H1 (cell line): ENCODE results near the gene TOMM34. TPM values are rescaled to one million over a fixed set of nuclear protein-coding genes. Genes with fewer than 3 reads are reported as not detected.

Experiments
- CTCF ChIA-PET: fragments of 300-600 bp; sonication (Branson Sonifier 250); formaldehyde crosslinking; loops from one replicate; lab custom pipeline; 2021; ENCODE audit not compliant: partially characterized antibody; lab: Charles Lee
- POLR2A ChIA-PET: fragments of 300-600 bp; sonication (Branson Sonifier 250); formaldehyde crosslinking; loops from one replicate; lab custom pipeline; 2021; ENCODE audit warnings: inconsistent platforms; ENCODE audit not compliant: partially characterized antibody; lab: Charles Lee
- DNase-seq, 2 experiments: peaks; one replicate each; pipeline versions ENCODE4 v3.0.0 to v3.0.0-alpha.2; 2010 to 2022; ENCODE audit warnings: low spot score in 2 of 2, low read depth in 1 of 2, mixed read lengths in 1 of 2
- FAIRE-seq: peaks from 2 replicates; lab custom pipeline; 2011; peaks lifted over from hg19 to GRCh38; lab: Jason Lieb, UNC
- H2AFZ ChIP-seq: 2 replicates; pipeline ENCODE4 v1.8.1; 2012; ENCODE audit warnings: low read length, inconsistent platforms
- H2AK5ac ChIP-seq: 2 replicates; pipeline ENCODE4 v1.6.1; 2013; ENCODE audit warnings: low read depth, low read length
- H2BK120ac ChIP-seq: replicated peaks from 2 replicates; pipeline ENCODE3; 2013; ENCODE audit warnings: low read depth, low read length, inconsistent platforms
- H2BK12ac ChIP-seq: 2 replicates; pipeline ENCODE4 v1.6.1; 2013; ENCODE audit warnings: low read depth, low read length
- H2BK15ac ChIP-seq: 2 replicates; pipeline ENCODE4 v1.6.1; 2013; ENCODE audit warnings: low read length
- H2BK20ac ChIP-seq: 2 replicates; pipeline ENCODE4 v1.6.1; 2013; ENCODE audit warnings: low read length
- H2BK5ac ChIP-seq: 2 replicates; pipeline ENCODE4 v1.6.1; 2013; ENCODE audit warnings: low read depth, low read length
- H3K14ac ChIP-seq: 2 replicates; pipeline ENCODE4 v1.6.1; 2013; ENCODE audit warnings: inconsistent platforms; ENCODE audit not compliant: insufficient read length
- H3K18ac ChIP-seq: 2 replicates; pipeline ENCODE4 v1.6.1; 2013; ENCODE audit warnings: low read length; ENCODE audit errors: extremely low read depth
- H3K23ac ChIP-seq: 2 replicates; pipeline ENCODE4 v1.6.1; 2013; ENCODE audit warnings: inconsistent platforms; ENCODE audit not compliant: insufficient read length
- H3K23me2 ChIP-seq: 2 replicates; pipeline ENCODE4 v1.6.1; 2013; ENCODE audit warnings: low read depth, low read length
- H3K27ac ChIP-seq: 2 replicates; pipeline ENCODE4 v1.6.1; 2011; ENCODE audit warnings: low read depth, low read length, inconsistent platforms
- H3K27me3 ChIP-seq, 4 experiments: replicated peaks in 1 of 4; 1 replicate in 1 of 4; 2 replicates in 3 of 4; pipeline versions ENCODE4 v1.6.1 to v1.8.1; 2011 to 2013; ENCODE audit warnings: low read length in 3 of 4, mild to moderate bottlenecking in 3 of 4, inconsistent platforms in 2 of 4, mixed read lengths in 2 of 4, moderate library complexity in 1 of 4; ENCODE audit not compliant: control insufficient read depth in 3 of 4, insufficient read depth in 3 of 4; ENCODE audit errors: extremely low read depth in 1 of 4
- H3K36me3 ChIP-seq, 4 experiments: 2 replicates each; pipeline versions ENCODE4 v1.6.1 to v1.8.1; 2011 to 2013; ENCODE audit warnings: mild to moderate bottlenecking in 4 of 4, low read length in 3 of 4, moderate library complexity in 2 of 4, control low read depth in 1 of 4, inconsistent platforms in 1 of 4; ENCODE audit not compliant: insufficient read depth in 4 of 4, control insufficient read depth in 2 of 4
- H3K4ac ChIP-seq: replicated peaks from 2 replicates; pipeline ENCODE3; 2013; ENCODE audit warnings: low read length, low read depth, mixed read lengths, inconsistent platforms; ENCODE audit not compliant: insufficient read length
- H3K4me1 ChIP-seq, 4 experiments: replicated peaks in 1 of 4; 1 replicate in 1 of 4; 2 replicates in 3 of 4; pipeline versions ENCODE4 v1.6.1 to v1.8.1; 2011 to 2013; ENCODE audit warnings: low read length in 3 of 4, inconsistent platforms in 2 of 4, mixed read lengths in 1 of 4; ENCODE audit not compliant: insufficient read depth in 4 of 4, control insufficient read depth in 3 of 4
- H3K4me2 ChIP-seq, 2 experiments: 2 replicates each; pipeline versions ENCODE4 v1.6.1 to v1.8.1; 2011 to 2013; ENCODE audit warnings: low read depth in 2 of 2, low read length in 2 of 2, control low read depth in 1 of 2, inconsistent platforms in 1 of 2, mild to moderate bottlenecking in 1 of 2; ENCODE audit not compliant: insufficient read depth in 1 of 2
- H3K4me3 ChIP-seq, 4 experiments: fragments of 200-600, 300-600 bp in 1 of 4; sonication (generic), shearing (Covaris generic), sonication (Bioruptor Twin) in 1 of 4; 2 replicates each; pipeline versions ENCODE4 v1.5.1 to v1.8.1; 2011 to 2016; ENCODE audit warnings: low read length in 4 of 4, low read depth in 3 of 4, control low read depth in 2 of 4, inconsistent platforms in 2 of 4, mild to moderate bottlenecking in 2 of 4, mixed read lengths in 1 of 4, moderate library complexity in 1 of 4; ENCODE audit not compliant: insufficient read depth in 2 of 4; ENCODE audit errors: extremely low read depth in 1 of 4
- H3K56ac ChIP-seq: replicated peaks from 2 replicates; pipeline ENCODE3; 2013; ENCODE audit warnings: low read depth, mild to moderate bottlenecking, mixed read lengths, low read length, inconsistent platforms; ENCODE audit not compliant: insufficient read length
- H3K79me1 ChIP-seq: 2 replicates; pipeline ENCODE4 v1.6.1; 2013; ENCODE audit warnings: low read depth, low read length, control low read depth
- H3K79me2 ChIP-seq, 2 experiments: 2 replicates each; pipeline versions ENCODE4 v1.6.1 to v1.8.1; 2012 to 2013; ENCODE audit warnings: low read length in 2 of 2, mild to moderate bottlenecking in 2 of 2, inconsistent platforms in 1 of 2; ENCODE audit not compliant: insufficient read depth in 2 of 2, control insufficient read depth in 1 of 2
- H3K9ac ChIP-seq, 4 experiments: replicated peaks in 1 of 4; 1 replicate in 1 of 4; 2 replicates in 3 of 4; pipeline versions ENCODE4 v1.6.1 to v1.8.1; 2011 to 2013; ENCODE audit warnings: low read depth in 3 of 4, low read length in 3 of 4, control low read depth in 2 of 4, mild to moderate bottlenecking in 2 of 4, moderate library complexity in 2 of 4, inconsistent platforms in 1 of 4; ENCODE audit errors: extremely low read depth in 1 of 4
- H3K9me3 ChIP-seq, 2 experiments: 2 replicates each; pipeline versions ENCODE4 v1.6.1 to v1.8.1; 2012 to 2013; ENCODE audit warnings: mild to moderate bottlenecking in 2 of 2, moderate library complexity in 2 of 2, control low read depth in 1 of 2, inconsistent platforms in 1 of 2, low read depth in 1 of 2, low read length in 1 of 2, mixed read lengths in 1 of 2; ENCODE audit not compliant: insufficient read depth in 2 of 2
- H4K20me1 ChIP-seq, 2 experiments: replicated peaks in 1 of 2; 2 replicates each; pipeline versions ENCODE3 to v1.8.1; 2011 to 2013; ENCODE audit warnings: inconsistent platforms in 2 of 2, low read length in 2 of 2, mild to moderate bottlenecking in 1 of 2; ENCODE audit not compliant: insufficient read depth in 2 of 2, control insufficient read depth in 1 of 2
- H4K5ac ChIP-seq: 2 replicates; pipeline ENCODE4 v1.6.1; 2013; ENCODE audit warnings: low read length, low read depth, mixed read lengths, inconsistent platforms; ENCODE audit not compliant: insufficient read length
- H4K8ac ChIP-seq: 2 replicates; pipeline ENCODE4 v1.8.0; 2013; ENCODE audit warnings: mild to moderate bottlenecking, moderate library complexity, low read length, inconsistent platforms; ENCODE audit not compliant: insufficient read depth; ENCODE audit errors: extremely low read depth
- H4K91ac ChIP-seq: replicated peaks from 2 replicates; pipeline ENCODE3; 2013; ENCODE audit warnings: low read length, mixed read lengths, inconsistent platforms; ENCODE audit not compliant: insufficient read length
- CBX8 ChIP-seq: fragments of 300-800, 300-1000 bp; sonication (generic); IDR thresholded peaks from 2 replicates; pipeline ENCODE4 v1.7.1; 2016; ENCODE audit warnings: low read depth, low read length, borderline replicate concordance
- FOSL1 ChIP-seq: IDR thresholded peaks from 2 replicates; pipeline ENCODE4 v1.6.1; 2011; ENCODE audit warnings: mild to moderate bottlenecking, low read depth, low read length, moderate library complexity; ENCODE audit not compliant: insufficient read depth
- POLR2A ChIP-seq, 2 experiments: IDR thresholded peaks; 1 replicate in 1 of 2; 2 replicates in 1 of 2; pipeline ENCODE4 v1.6.1; 2011; ENCODE audit warnings: low read depth in 2 of 2, low read length in 2 of 2, mild to moderate bottlenecking in 2 of 2; ENCODE audit errors: control extremely low read depth in 1 of 2
- RFX5 ChIP-seq: IDR thresholded peaks from 2 replicates; pipeline ENCODE4 v1.6.1; 2011; ENCODE audit warnings: low read depth, low read length, improper control_type of control experiment, borderline replicate concordance
- WGBS, 2 experiments: shearing (Covaris generic) in 1 of 2; methylation state at CpG; one replicate each; pipeline versions ENCODE4 v1.1.6 to v1.1.7; 2013 to 2015; ENCODE audit warnings: low lambda C conversion rate in 2 of 2, mixed read lengths in 2 of 2, inconsistent platforms in 1 of 2, low coverage in 1 of 2, missing lambda C conversion rate in 1 of 2; ENCODE audit not compliant: insufficient replicate concordance in 2 of 2, insufficient coverage in 1 of 2, insufficient read length in 1 of 2; ENCODE audit errors: extremely low coverage in 1 of 2, missing lambda C conversion rate in 1 of 2; 5-methylcytosine and 5-hydroxymethylcytosine counted together
- polyA plus RNA-seq, 7 experiments: library from polyadenylated mRNA; depleted of rRNA in 3 of 7; stranded (reverse) in 5 of 7; unstranded in 2 of 7; fragments of >200 nt in 5 of 7; fragments of 200-250 nt in 2 of 7; gene quantifications; 1 replicate in 5 of 7; 2 replicates in 1 of 7; 4 replicates in 1 of 7; pipeline versions ENCODE4 v1.2.1 to v1.2.3, GENCODE V29; 2011 to 2013; ENCODE audit warnings: missing spikeins in 2 of 7, mixed read lengths in 2 of 7
- total RNA-seq: library from RNA; stranded (reverse); fragmentation: NEBNext Ultra II Directional; extraction: Animal tissue kit (Norgen Biotek cat#: 25700); gene quantifications from 2 replicates; pipeline ENCODE4 v1.2.1, GENCODE V29; 2021

TOMM34 gene
- total and polyA plus RNA-seq, 2 of the 8 experiments (the other 6 are each of a cell fraction or from before 2014, with no cell fraction given): 32.1 to 35.1 TPM

- DNase-seq: no peak
- CTCF ChIA-PET: interaction anchor here (1.5 kb wide), 1 partner anchor 98 kb away, joined by 3 read pairs; no protein-coding TSS in a partner anchor
- TF ChIP-seq FOSL1 (no peak), RFX5 (no peak), CBX8 (no peak), POLR2A (IDR thresholded peaks at IDR 0.05; ENCODE audit: control extremely low read depth in 1 of 2, low read depth in 2 of 2, low read length in 2 of 2) (0 out of 3 replicates have a peak, but pooled peaks of 1 of the 2 experiments have one; percentile 7)
- Histone ChIP-seq H4K5ac (no peak overlapping the region), H3K27me3 (no peaks in the 10 kb centered on the region), H3K4me2 (no peak overlapping the region), H4K91ac (no peak overlapping the region), H2BK120ac (no peak overlapping the region), H3K23ac (no peak overlapping the region), H3K9ac (no peak overlapping the region), H3K27ac (no peak overlapping the region), H3K23me2 (no peaks in the 10 kb centered on the region), H3K14ac (no peak overlapping the region), H2BK15ac (no peak overlapping the region), H3K4me1 (no peaks in the 10 kb centered on the region), H4K20me1 (peaks cover 18 to 30% of the 10 kb centered on the region in 2 experiments), H4K8ac (no peak overlapping the region), H3K18ac (no peak overlapping the region), H3K36me3 (peaks cover 0 to 13% (median 6%) of the 10 kb centered on the region in 4 experiments; a peak in 5 of 8 replicates), H2BK5ac (no peak overlapping the region), H3K56ac (no peak overlapping the region), H3K79me2 (peaks cover 22 to 100% of the 10 kb centered on the region in 2 experiments), H3K79me1 (peaks cover 12% of the 10 kb centered on the region), H3K4ac (no peak overlapping the region), H3K4me3 (no peak overlapping the region), H2BK12ac (no peak overlapping the region), H2AK5ac (no peak overlapping the region), H2BK20ac (no peak overlapping the region), H3K9me3 (no peaks in the 10 kb centered on the region), H2AFZ (no peak overlapping the region)
- WGBS, 2 experiments: 89% methylated on average over 1 of the region's 1 CpG; no CpG with 5 or more reads in 1 of the 2 experiments
- POLR2A ChIA-PET: interaction anchor here (1.0 to 6.6 kb wide), 3 partner anchors 11 to 145 kb away, joined by 3 to 38 read pairs (median 7); partner anchors contain the start of genes PABPC1L and YWHAB
- FAIRE-seq: no peak
These were observed 63.1 kb downstream of the TOMM34 start for GRCh38 chr20:44897133-44897532.
